GM12878 (cell line): ENCODE measurements around the gene EIF4E2. TPM values are rescaled to one million over a fixed set of nuclear protein-coding genes. Genes with fewer than 3 reads are reported as not detected.

Experiments
- ATAC-seq: fragments of 200-7000 bp; cut with Tn5 transposase; 3 replicates; pipeline ENCODE4 v1.9.1; 2020; ENCODE audit warnings: mild to moderate bottlenecking, moderate library complexity
- BruUV-seq: library from RNA; stranded (reverse); fragments of 400-500 nt; replicated peaks from 2 replicates; lab custom pipeline; 2021; lab: Mats Ljungman, UMichigan
- CTCF ChIA-PET: fragments of 300-600 bp; sonication (Branson Sonifier 250); formaldehyde crosslinking; extraction: SDS; loops from one replicate; lab custom pipeline; 2021; ENCODE audit warnings: inconsistent platforms; lab: Yijun Ruan, JAX
- POLR2A ChIA-PET: fragments of 350-600 bp; formaldehyde crosslinking; extraction: SDS; loops from one replicate; lab custom pipeline; 2021; ENCODE audit warnings: inconsistent platforms; lab: Charles Lee
- RAD21 ChIA-PET: fragments of 300-600 bp; sonication (Branson Sonifier 250); formaldehyde crosslinking; loops from one replicate; lab custom pipeline; 2023; ENCODE audit warnings: antibody characterized with exemption; ENCODE audit not compliant: unreplicated experiment; lab: Charles Lee
- SMC1A ChIA-PET: fragments of 300-600 bp; sonication (Branson Sonifier 250); formaldehyde crosslinking; loops from one replicate; lab custom pipeline; 2023; ENCODE audit not compliant: unreplicated experiment, uncharacterized antibody; lab: Charles Lee
- DNase-seq: peaks from one replicate; pipeline ENCODE4 v3.0.0-alpha.2; 2011; ENCODE audit warnings: low read depth, low spot score
- FAIRE-seq: peaks from 3 replicates; lab custom pipeline; 2011; peaks lifted over from hg19 to GRCh38; lab: Jason Lieb, UNC
- H2AFZ ChIP-seq: 2 replicates; pipeline ENCODE4 v1.6.0; 2011; ENCODE audit warnings: low read depth, low read length, control low read depth; ENCODE audit not compliant: control insufficient read depth
- H3K27ac ChIP-seq: 2 replicates; pipeline ENCODE4 v1.5.1; 2011; ENCODE audit warnings: control low read depth; ENCODE audit not compliant: control insufficient read depth, insufficient read depth
- H3K27me3 ChIP-seq, 2 experiments: replicated peaks in 1 of 2; 2 replicates each; pipeline versions ENCODE4 v1.6.0 to v1.6.1; 2011; ENCODE audit warnings: low read length in 1 of 2; ENCODE audit not compliant: control insufficient read depth in 2 of 2, insufficient read depth in 2 of 2
- H3K36me3 ChIP-seq, 2 experiments: 2 replicates each; pipeline ENCODE4 v1.5.1; 2011; ENCODE audit warnings: low read length in 1 of 2; ENCODE audit not compliant: control insufficient read depth in 2 of 2, insufficient read depth in 2 of 2
- H3K4me1 ChIP-seq: 2 replicates; pipeline ENCODE4 v1.6.1; 2011; ENCODE audit warnings: mild to moderate bottlenecking, low read length, moderate library complexity, mixed read lengths; ENCODE audit not compliant: control insufficient read depth, insufficient read depth
- H3K4me2 ChIP-seq: 2 replicates; pipeline ENCODE4 v1.6.0; 2011; ENCODE audit warnings: control low read depth; ENCODE audit not compliant: control insufficient read depth, insufficient read depth
- H3K4me3 ChIP-seq: fragments of 200-600 bp; sonication (generic); 2 replicates; pipeline ENCODE4 v1.5.1; 2016
- H3K79me2 ChIP-seq: 2 replicates; pipeline ENCODE4 v1.6.0; 2011; ENCODE audit warnings: low read length; ENCODE audit not compliant: control insufficient read depth, insufficient read depth
- H3K9ac ChIP-seq: 2 replicates; pipeline ENCODE4 v1.8.0; 2011; ENCODE audit warnings: low read length, control low read depth, mixed read lengths; ENCODE audit not compliant: control insufficient read depth, insufficient read depth
- H3K9me3 ChIP-seq: replicated peaks from 3 replicates; pipeline ENCODE4 v1.5.1; 2011; ENCODE audit warnings: mild to moderate bottlenecking, low read length; ENCODE audit not compliant: control insufficient read depth, insufficient read depth
- H4K20me1 ChIP-seq: 2 replicates; pipeline ENCODE4 v1.6.0; 2011; ENCODE audit not compliant: control insufficient read depth, insufficient read depth
- BRCA1 ChIP-seq: IDR thresholded peaks from 2 replicates; pipeline ENCODE4 v1.6.1; 2011; ENCODE audit warnings: low read depth, low read length, improper control_type of control experiment
- CHD1 ChIP-seq: IDR thresholded peaks from 2 replicates; pipeline ENCODE4 v1.6.1; 2012; ENCODE audit warnings: low read depth, low read length, improper control_type of control experiment
- FOXK2 ChIP-seq: fragments of 450-650 bp; IDR thresholded peaks from 2 replicates; pipeline ENCODE4 v1.6.1; 2017; ENCODE audit warnings: mild to moderate bottlenecking, moderate library complexity
- FOXM1 ChIP-seq: IDR thresholded peaks from 2 replicates; pipeline ENCODE4 v1.6.1; 2012; ENCODE audit warnings: low read depth, mild to moderate bottlenecking, inconsistent platforms, low read length, moderate library complexity
- KAT2A ChIP-seq: conservative IDR thresholded peaks from 2 replicates; pipeline ENCODE4 v1.6.1; 2011; ENCODE audit warnings: low read depth, low read length; ENCODE audit not compliant: control insufficient read depth
- LARP7 ChIP-seq: fragments of 450-650 bp; IDR thresholded peaks from 2 replicates; pipeline ENCODE4 v1.6.1; 2017; ENCODE audit warnings: mild to moderate bottlenecking
- NR2C1 ChIP-seq: fragments of 450-650 bp; IDR thresholded peaks from 2 replicates; pipeline ENCODE4 v1.6.1; 2017; ENCODE audit warnings: antibody characterized with exemption, mild to moderate bottlenecking, moderate library complexity
- NR2C2 ChIP-seq: IDR thresholded peaks from 2 replicates; pipeline ENCODE4 v1.6.1; 2011; ENCODE audit warnings: borderline replicate concordance, low read depth; ENCODE audit not compliant: control insufficient read depth, insufficient read length
- RAD51 ChIP-seq: fragments of 450-650 bp; IDR thresholded peaks from 2 replicates; pipeline ENCODE4 v1.6.1; 2016; ENCODE audit warnings: moderate library complexity, mild to moderate bottlenecking, inconsistent platforms
- SIX5 ChIP-seq: IDR thresholded peaks from 2 replicates; pipeline ENCODE4 v1.6.1; 2011; ENCODE audit warnings: mild to moderate bottlenecking, low read depth, low read length, moderate library complexity; ENCODE audit not compliant: severe bottlenecking
- TCF7 ChIP-seq: IDR thresholded peaks from 2 replicates; pipeline ENCODE4 v1.6.1; 2014; ENCODE audit warnings: antibody characterized with exemption, borderline replicate concordance
- USF2 ChIP-seq: IDR thresholded peaks from 2 replicates; pipeline ENCODE4 v1.6.1; 2011; ENCODE audit warnings: low read depth, low read length, improper control_type of control experiment, borderline replicate concordance
- ZNF274 ChIP-seq: IDR thresholded peaks from one replicate; pipeline ENCODE4 v1.8.0; 2011; ENCODE audit not compliant: insufficient read length, insufficient read depth
- ZNF622 ChIP-seq: fragments of 450-650 bp; IDR thresholded peaks from 2 replicates; pipeline ENCODE4 v1.6.1; 2017; ENCODE audit warnings: mild to moderate bottlenecking, inconsistent platforms
- WGBS: methylation state at CpG from one replicate; pipeline ENCODE4 v1.1.6; 2016; ENCODE audit warnings: low lambda C conversion rate; ENCODE audit not compliant: insufficient replicate concordance, insufficient coverage; ENCODE audit errors: missing lambda C conversion rate; 5-methylcytosine and 5-hydroxymethylcytosine counted together
- in situ Hi-C: fragments of 300-500 bp; cut with MboI; formaldehyde crosslinking; loops from 9 replicates; pipeline ENCODE4 v1.14.3; 2018; ENCODE audit warnings: mixed read lengths
- intact Hi-C: fragments of 100-400 bp; cut with micrococcal nuclease; formaldehyde crosslinking; loops from one replicate; pipeline ENCODE4 v1.14.2; 2022; ENCODE audit not compliant: unreplicated experiment
- polyA plus RNA-seq, 11 experiments: library from polyadenylated mRNA; depleted of rRNA in 4 of 11; unstranded in 6 of 11; stranded (reverse) in 5 of 11; fragments of >200 nt; fragmentation: Nextera tagmentation in 4 of 11; fragmentation: Illumina TruSeq in 1 of 11; extraction: Ambion mirVana in 4 of 11; extraction: Trizol in 1 of 11; gene quantifications; 1 replicate in 1 of 11; 2 replicates in 10 of 11; pipeline versions ENCODE4 v1.2.1 to v1.2.3, GENCODE V29; 2011 to 2016; ENCODE audit warnings: inconsistent platforms in 2 of 11, missing spikeins in 2 of 11, low read depth in 1 of 11
- total RNA-seq, 4 experiments: library from RNA; depleted of rRNA in 3 of 4; stranded (reverse); fragments of >200 nt in 3 of 4; fragmentation: Illumina TruSeq in 1 of 4; extraction: Trizol in 1 of 4; gene quantifications; 2 replicates each; pipeline versions ENCODE4 v1.2.1 to v1.2.3, GENCODE V29; 2013 to 2021

Gene EIF4E2
- total and polyA plus RNA-seq, 10 of the 15 experiments (the other 5 are each of a cell fraction or from before 2014, with no cell fraction given), result 56.1 to 158 (median 110) TPM

DNA sequence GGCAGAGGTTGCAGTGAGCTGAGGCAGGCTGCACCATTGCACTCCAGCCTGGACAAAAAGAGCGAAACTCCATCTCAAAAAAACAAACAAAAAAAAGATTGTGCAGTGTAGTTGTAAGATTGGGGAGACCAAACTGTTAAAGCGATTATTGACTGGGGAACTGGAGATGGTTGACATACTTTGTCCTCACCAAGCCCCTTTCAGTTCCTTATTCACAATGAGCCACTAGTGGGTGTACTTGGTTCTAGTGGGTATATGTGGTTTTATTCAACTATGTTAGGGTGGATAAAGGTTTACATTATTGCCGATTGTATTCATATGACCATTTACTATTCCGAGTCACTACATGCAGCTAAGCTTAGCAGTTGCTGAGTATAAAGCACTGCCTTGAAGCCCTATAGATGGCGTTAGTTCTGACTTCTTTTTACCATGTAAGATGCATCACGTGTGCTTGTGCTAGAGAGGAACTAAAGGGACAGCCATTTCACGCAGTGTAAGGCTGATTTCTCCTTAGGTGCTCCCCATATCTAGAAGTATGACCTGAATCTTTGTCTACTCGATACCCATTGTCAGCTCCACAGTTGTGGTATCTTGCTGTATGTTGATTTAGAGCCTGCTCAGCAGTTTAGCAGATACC lies 12.1 kb downstream of the EIF4E2 start (continued):
- TF ChIP-seq USF2 (peak; percentile 24; the same call in 1 of the 2 replicates), ZNF622 (no peak)

DNA sequence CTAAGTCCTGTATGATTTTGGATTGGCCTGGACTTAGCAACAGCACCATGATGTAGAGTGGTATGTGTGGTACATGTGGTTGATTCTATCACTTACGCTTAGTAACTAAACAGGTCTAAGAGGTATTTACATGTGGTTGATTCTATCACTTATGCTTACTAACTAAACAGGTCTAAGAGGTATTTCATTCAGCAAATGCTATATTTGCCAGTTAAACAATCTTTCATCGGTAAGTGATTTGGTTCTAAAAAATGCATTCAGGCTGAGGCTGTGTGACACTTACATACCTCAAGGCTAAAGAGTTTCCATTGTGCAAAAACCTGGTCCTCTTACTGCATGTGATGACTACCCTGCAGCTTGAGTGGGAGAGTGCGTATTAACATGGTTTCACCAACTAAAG lies 13.1 kb downstream of the EIF4E2 start:
- no peaks in the 10 kb centered on the region for H3K79me2 ChIP-seq
- CTCF ChIA-PET, result interaction anchor here (1.4 to 1.6 kb wide), 2 partner anchors 9 to 25 kb away, joined by 4 to 5 read pairs; partner anchors contain the start of gene CHRNG
- no peak overlapping the region for H2AFZ ChIP-seq
- BruUV-seq, result no TSS peak
- no peak overlapping the region for H3K27ac ChIP-seq
- peaks cover 4% of the 10 kb centered on the region; the same call in 1 of the 2 replicates for H3K4me1 ChIP-seq
- in situ Hi-C loops, result no loop called here
- POLR2A ChIA-PET, result interaction anchor here (0.6 to 1.0 kb wide), 5 partner anchors 8 to 704 kb away, joined by 3 to 5 read pairs (median 3); partner anchors contain the start of genes EIF4E2 and TIGD1
- no peak overlapping the region for H3K4me2 ChIP-seq
- no peak for FAIRE-seq
- SMC1A ChIA-PET, result no interaction called here
- no peak for DNase-seq
- H3K36me3 ChIP-seq, result peaks cover 9 to 41% of the 10 kb centered on the region in 2 experiments
- WGBS, result 47% methylated on average over 3 of the region's 3 CpGs
- no peaks in the 10 kb centered on the region for H3K27me3 ChIP-seq
- no peak overlapping the region for H3K4me3 ChIP-seq
- H3K9me3 ChIP-seq, result no peaks in the 10 kb centered on the region
- no peaks in the 10 kb centered on the region for H4K20me1 ChIP-seq
- RAD21 ChIA-PET, result no interaction called here
- ATAC-seq, result 0 out of 3 replicates have a peak, but pooled peaks have one; percentile 20
- H3K9ac ChIP-seq, result no peak overlapping the region
- intact Hi-C loops, result no loop called here
- no peak for TF ChIP-seq CHD1
- TF ChIP-seq BRCA1, result no peak
- no peak for TF ChIP-seq TCF7
- no peak for TF ChIP-seq NR2C2
- no peak for TF ChIP-seq RAD51
- no peak for TF ChIP-seq NR2C1
- TF ChIP-seq ZNF274, result no peak
- TF ChIP-seq SIX5, result no peak
- TF ChIP-seq FOXK2, result no peak
- no peak for TF ChIP-seq FOXM1
- TF ChIP-seq KAT2A, result no peak
- TF ChIP-seq LARP7, result no peak
